IPS-18a (cell line): ENCODE results near the gene LDHAL6B.

Source experiments
- H3K27ac ChIP-seq: one replicate; pipeline ENCODE4 v1.5.1; 2013; ENCODE audit warnings: low read length
- H3K27me3 ChIP-seq: one replicate; pipeline ENCODE4 v1.6.1; 2013; ENCODE audit warnings: mild to moderate bottlenecking, low read length; ENCODE audit not compliant: control insufficient read depth, insufficient read depth
- H3K36me3 ChIP-seq: one replicate; pipeline ENCODE4 v1.6.1; 2013; ENCODE audit warnings: low read depth, low read length; ENCODE audit not compliant: control insufficient read depth
- H3K4me1 ChIP-seq: one replicate; pipeline ENCODE4 v1.6.1; 2013; ENCODE audit warnings: low read depth, low read length; ENCODE audit not compliant: control insufficient read depth
- H3K4me3 ChIP-seq: one replicate; pipeline ENCODE4 v1.5.1; 2013; ENCODE audit warnings: low read length
- H3K9ac ChIP-seq: one replicate; pipeline ENCODE4 v1.6.1; 2013; ENCODE audit warnings: mild to moderate bottlenecking, low read length, moderate library complexity
- H3K9me3 ChIP-seq: one replicate; pipeline ENCODE4 v1.6.1; 2013; ENCODE audit warnings: low read depth, low read length; ENCODE audit not compliant: control insufficient read depth

The LDHAL6B gene

DNA sequence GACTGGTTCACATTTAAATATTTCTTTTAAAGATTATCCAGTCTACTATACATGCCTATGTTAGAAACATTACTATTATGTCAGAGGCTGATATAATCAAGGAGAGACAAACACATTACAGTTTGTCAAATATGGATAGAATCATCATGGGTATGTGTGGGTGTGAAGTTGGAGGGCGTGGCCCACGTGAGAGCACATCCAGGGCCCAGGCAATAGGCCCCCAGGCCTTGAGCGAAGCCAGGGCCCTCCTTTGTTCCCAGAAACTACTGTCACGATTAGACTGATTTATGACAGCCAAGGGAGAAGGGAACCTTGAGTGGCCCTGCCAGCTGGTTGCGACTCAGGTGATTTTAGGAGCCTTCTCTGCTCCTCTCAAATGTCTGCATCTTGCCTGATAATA lies 26.9 kb upstream of the LDHAL6B start:
- Histone ChIP-seq H3K36me3 (peaks cover 6% of the 10 kb centered on the region), H3K9ac (no peak overlapping the region), H3K9me3 (no peaks in the 10 kb centered on the region), H3K4me3 (no peak overlapping the region), H3K4me1 (no peaks in the 10 kb centered on the region), H3K27ac (no peak overlapping the region), H3K27me3 (no peaks in the 10 kb centered on the region)

DNA sequence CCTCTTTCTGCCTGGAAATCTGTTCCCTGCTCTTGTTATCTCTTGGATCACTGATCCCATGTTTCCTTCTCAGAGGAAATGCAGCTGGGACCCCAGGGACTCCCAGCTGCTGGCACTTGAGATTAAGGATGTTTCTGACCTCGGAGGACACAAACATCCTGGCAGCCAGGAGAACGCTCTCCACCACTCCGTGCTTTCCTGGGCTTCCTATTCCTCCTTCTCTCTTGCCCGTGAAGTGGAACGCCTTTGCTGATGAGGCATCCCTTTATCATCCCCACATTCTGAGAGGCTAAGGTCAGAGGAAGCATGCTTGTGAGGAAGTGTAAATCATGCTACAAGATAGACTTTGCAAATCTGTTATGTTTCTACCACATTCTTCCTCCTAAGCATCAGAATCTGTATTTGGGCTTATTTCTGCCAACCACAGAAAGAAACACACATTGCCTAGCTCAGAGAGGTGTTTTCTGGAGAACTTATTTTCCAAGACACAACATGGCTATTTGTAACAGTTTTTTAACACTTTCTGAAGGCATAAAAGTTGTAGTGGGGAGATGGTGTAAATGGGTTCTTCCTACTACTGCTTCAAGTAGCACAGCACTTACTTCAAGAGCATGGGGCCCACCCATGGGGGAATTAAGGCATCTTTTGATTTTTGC lies 25.6 kb upstream of the LDHAL6B start:
- H3K9me3 ChIP-seq, result no peaks in the 10 kb centered on the region
- no peak overlapping the region for H3K4me3 ChIP-seq
- no peaks in the 10 kb centered on the region for H3K4me1 ChIP-seq
- H3K27me3 ChIP-seq, result no peaks in the 10 kb centered on the region
- H3K36me3 ChIP-seq, result peaks cover 6% of the 10 kb centered on the region
- no peak overlapping the region for H3K27ac ChIP-seq
- no peak overlapping the region for H3K9ac ChIP-seq

DNA sequence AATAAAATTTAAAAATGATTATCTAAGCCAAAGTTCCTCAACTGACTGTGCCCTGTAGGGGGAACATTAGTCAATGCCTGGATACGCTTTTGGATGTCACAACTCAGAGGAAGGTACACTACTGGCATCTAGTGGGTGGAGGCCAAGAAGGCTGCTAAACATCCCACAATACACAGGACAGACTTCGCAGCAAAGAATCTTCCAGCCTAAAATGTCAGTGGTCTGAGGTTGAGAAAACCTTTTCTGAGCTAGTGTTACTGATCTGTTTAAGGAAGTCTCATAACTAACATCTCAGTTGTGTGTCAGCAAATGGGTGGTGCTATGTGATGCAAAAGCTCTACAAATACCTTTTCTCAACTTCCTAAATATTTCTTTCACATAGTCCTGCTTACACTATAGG lies 20.9 kb upstream of the LDHAL6B start:
- no peaks in the 10 kb centered on the region for H3K4me1 ChIP-seq
- peaks cover 15% of the 10 kb centered on the region for H3K36me3 ChIP-seq
- H3K9me3 ChIP-seq, result no peaks in the 10 kb centered on the region
- H3K27ac ChIP-seq, result no peak overlapping the region
- H3K27me3 ChIP-seq, result no peaks in the 10 kb centered on the region
- H3K4me3 ChIP-seq, result no peak overlapping the region
- no peak overlapping the region for H3K9ac ChIP-seq

DNA sequence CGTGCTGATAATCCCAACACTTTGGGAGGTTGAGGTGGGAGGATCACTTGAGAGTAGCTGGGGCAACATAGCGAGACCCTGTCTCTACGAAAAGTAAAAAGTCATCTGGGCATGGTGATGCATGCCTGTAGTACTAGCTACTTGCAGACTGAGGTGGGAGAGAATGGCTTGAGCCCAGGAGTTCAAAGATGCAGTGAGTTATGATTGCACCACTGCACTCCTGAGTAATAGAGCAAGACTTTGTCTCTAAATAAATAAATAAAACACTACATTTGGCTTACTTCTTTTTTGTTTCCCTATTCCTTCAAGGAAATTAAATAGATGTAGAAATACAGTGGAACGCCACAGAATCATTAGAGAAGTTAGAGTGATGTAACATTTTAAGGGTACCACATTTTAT lies 20.1 kb upstream of the LDHAL6B start:
- peaks cover 16% of the 10 kb centered on the region for H3K36me3 ChIP-seq

DNA sequence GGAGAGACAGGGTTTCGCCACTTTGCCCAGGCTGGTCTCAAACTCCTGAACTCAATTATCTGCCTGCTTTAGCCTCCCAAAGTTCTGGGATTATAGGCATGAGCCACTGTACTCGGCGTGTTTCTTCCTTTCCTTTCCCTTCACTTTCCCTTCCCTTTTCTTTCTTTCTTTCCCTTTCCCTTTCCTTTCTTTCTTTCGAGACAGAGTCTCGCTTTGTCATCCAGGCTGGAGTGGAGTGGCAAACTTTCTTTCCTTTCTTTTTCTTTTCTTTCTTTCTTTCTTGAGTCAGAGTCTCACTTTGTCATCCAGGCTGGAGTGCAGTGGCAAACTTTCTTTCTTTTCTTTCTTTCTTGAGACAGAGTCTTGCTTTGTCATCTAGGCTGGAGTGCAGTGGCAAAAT lies 17.4 kb upstream of the LDHAL6B start:
- Histone ChIP-seq H3K9ac (no peak overlapping the region), H3K4me3 (no peak overlapping the region), H3K9me3 (no peaks in the 10 kb centered on the region), H3K36me3 (peaks cover 34% of the 10 kb centered on the region), H3K27ac (no peak overlapping the region), H3K27me3 (no peaks in the 10 kb centered on the region), H3K4me1 (no peaks in the 10 kb centered on the region)

More for the DNA sequence above, 20.1 kb upstream of the LDHAL6B start:
- H3K27me3 ChIP-seq, result no peaks in the 10 kb centered on the region
- H3K4me1 ChIP-seq, result no peaks in the 10 kb centered on the region
- no peak overlapping the region for H3K9ac ChIP-seq
- H3K9me3 ChIP-seq, result no peaks in the 10 kb centered on the region
- no peak overlapping the region for H3K27ac ChIP-seq
- no peak overlapping the region for H3K4me3 ChIP-seq

DNA sequence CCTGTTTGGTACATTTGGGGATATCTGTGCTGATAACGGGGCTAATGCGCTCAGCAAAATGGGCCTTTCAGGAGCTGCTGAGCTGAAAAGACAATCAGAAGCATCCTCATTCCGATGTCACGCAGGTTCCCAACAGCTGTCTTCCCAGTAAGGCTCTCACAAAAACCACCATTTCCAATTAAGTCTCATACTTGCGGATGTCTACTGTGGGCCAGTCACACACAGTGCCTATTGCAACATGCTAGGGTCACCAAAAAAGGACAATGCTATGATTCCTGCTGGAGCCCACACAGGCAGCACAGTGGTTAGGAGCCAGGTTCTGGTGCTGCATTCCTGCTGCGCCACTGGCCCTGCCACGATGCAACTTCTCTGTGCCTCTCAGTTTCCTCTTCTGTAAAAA lies 16.4 kb upstream of the LDHAL6B start:
- Histone ChIP-seq H3K4me1 (no peaks in the 10 kb centered on the region), H3K27me3 (no peaks in the 10 kb centered on the region), H3K9me3 (no peaks in the 10 kb centered on the region), H3K9ac (no peak overlapping the region), H3K4me3 (no peak overlapping the region), H3K36me3 (peaks cover 45% of the 10 kb centered on the region), H3K27ac (no peak overlapping the region)

DNA sequence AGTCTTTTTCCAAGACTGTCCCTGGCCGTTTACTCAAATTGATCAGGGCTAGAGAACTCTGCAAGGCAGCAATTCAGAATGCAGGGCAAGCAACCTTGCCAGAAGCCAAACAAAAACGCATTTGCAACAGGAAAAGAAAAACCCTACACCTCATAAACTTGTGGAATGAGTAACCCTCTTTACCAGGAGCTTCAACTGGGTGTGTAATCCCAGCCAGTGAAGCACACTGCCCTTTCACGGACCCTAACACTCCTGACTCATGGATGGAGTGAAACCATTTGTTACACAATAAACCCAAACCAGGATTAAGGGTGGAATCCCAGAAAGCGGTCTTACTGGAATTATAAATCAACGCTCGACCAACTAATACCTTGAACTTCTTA lies 14.8 kb upstream of the LDHAL6B start:
- peaks cover 49% of the 10 kb centered on the region for H3K36me3 ChIP-seq
- H3K9ac ChIP-seq, result no peak overlapping the region
- H3K4me3 ChIP-seq, result no peak overlapping the region
- H3K9me3 ChIP-seq, result no peaks in the 10 kb centered on the region
- H3K27ac ChIP-seq, result no peak overlapping the region
- H3K4me1 ChIP-seq, result no peaks in the 10 kb centered on the region
- H3K27me3 ChIP-seq, result no peaks in the 10 kb centered on the region

DNA sequence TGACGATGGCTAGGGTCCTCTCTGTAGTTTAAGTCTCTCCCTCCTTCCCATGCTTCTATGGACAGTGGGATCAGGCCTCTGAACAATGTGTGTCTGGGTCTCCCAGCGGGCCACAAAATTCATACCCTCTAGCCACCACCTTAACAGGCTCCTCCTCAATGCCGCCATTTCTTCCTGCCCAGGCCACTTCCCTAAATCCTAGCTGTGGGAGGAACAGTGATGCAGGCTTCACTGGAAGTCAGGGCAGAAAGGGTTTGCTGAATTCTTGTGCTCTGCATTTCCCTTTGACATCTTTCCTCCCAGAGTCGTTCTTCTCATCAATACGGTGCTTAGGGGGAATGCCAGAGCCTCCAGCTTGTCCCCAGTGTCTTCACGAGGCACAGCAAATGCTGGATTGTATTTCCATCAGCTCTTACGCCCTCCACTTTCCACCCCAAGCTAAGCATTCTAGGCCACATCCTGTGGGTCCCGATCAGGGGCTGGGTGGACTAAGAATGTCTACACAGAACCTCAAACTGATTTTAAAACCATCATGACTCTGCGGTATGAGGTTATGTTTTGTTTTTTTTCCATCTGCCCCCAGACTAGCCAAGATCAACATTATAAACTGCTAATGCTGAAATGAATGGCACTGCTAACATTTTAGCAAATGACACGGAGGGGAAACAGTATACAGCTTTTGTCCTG lies 11.9 kb upstream of the LDHAL6B start:
- Histone ChIP-seq H3K36me3 (peaks cover 42% of the 10 kb centered on the region), H3K4me1 (no peaks in the 10 kb centered on the region), H3K9me3 (no peaks in the 10 kb centered on the region), H3K27ac (no peak overlapping the region), H3K9ac (no peak overlapping the region), H3K4me3 (no peak overlapping the region), H3K27me3 (no peaks in the 10 kb centered on the region)

DNA sequence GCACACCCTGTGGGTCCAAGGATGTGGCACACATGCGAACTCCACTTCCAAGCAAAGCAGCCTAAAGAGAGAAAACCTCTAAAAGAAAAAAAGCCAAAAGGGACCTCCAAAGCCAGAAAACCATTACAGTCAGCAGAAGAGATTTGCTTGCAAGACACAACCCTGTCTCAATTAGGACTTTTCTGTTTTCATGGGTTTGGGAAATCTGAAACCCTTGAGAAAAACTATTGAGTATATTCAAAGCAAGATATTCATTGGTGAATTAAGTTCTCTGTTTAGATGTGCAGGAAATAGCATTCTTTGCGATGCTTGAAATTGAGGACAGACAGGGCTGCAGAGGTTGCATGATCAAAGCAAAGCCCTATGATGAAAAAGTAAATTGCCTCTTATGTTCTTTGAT lies 10.2 kb upstream of the LDHAL6B start:
- Histone ChIP-seq H3K4me1 (no peaks in the 10 kb centered on the region), H3K36me3 (peaks cover 33% of the 10 kb centered on the region), H3K27ac (no peak overlapping the region)

GRCh38 chr15:59197454-59197853 lies 9.2 kb upstream of the LDHAL6B start:
- Histone ChIP-seq H3K4me3 (no peak overlapping the region), H3K9me3 (no peaks in the 10 kb centered on the region), H3K4me1 (no peaks in the 10 kb centered on the region), H3K27ac (no peak overlapping the region), H3K9ac (no peak overlapping the region), H3K36me3 (peaks cover 36% of the 10 kb centered on the region), H3K27me3 (no peaks in the 10 kb centered on the region)

More for the DNA sequence above, 10.2 kb upstream of the LDHAL6B start:
- no peak overlapping the region for H3K4me3 ChIP-seq
- no peak overlapping the region for H3K9ac ChIP-seq
- H3K27me3 ChIP-seq, result no peaks in the 10 kb centered on the region
- H3K9me3 ChIP-seq, result no peaks in the 10 kb centered on the region

DNA sequence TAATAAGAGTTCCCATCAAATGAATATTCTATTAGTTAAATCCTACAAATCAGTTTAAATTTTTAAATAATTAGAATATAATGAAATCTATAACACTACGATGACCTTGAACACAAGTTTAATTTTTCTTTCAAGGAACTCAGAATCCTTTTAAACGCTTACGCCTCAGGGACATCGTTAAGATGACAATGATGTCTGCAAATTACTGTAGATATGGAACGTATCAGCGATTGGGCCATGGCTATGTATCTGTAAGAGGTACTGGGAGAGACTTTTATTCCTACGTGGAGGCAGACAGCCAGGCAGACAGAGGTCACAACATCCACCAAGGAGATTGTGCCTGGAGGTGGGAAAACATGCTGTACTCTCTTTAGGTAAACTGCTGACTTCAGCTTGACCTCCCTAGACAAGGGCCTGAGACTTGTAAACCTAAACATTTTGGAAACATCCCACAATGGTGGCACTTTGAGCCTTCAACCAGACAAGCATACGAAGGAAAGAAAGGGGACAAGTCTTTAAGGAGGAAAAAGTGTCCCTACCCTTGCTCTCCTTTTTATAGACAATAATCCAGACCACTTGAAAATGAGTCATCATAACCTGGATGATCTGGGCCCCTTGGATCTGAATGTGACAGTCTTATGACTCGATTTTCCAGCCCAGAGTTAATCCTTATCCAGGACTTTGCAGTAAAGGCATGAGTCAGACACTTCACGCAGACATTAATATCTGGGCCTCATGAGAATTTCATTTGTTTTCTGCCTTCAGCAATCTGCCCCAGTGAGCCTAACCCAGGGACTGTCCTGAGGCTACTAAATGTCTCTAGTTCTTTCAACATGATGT lies 6.8 kb upstream of the LDHAL6B start:
- no peak overlapping the region for H3K9ac ChIP-seq
- H3K4me3 ChIP-seq, result no peak overlapping the region
- H3K9me3 ChIP-seq, result no peaks in the 10 kb centered on the region
- H3K4me1 ChIP-seq, result no peaks in the 10 kb centered on the region
- H3K27ac ChIP-seq, result no peak overlapping the region
- no peaks in the 10 kb centered on the region for H3K27me3 ChIP-seq
- H3K36me3 ChIP-seq, result peaks cover 28% of the 10 kb centered on the region
